ENCODE measurements around the gene L3MBTL1.

L3MBTL1 gene

GRCh38 chr20:43537921-43538877, 30.7 kb downstream of the L3MBTL1 start:
- no CpG with 5 or more reads among the region's 4 CpGs for WGBS, 2 donors (ENCODE audit: extremely low coverage in 2 of 2, insufficient read length in 2 of 2, insufficient replicate concordance in 1 of 2)
- H3K9me3 ChIP-seq (replicated peaks in 1 of 2; ENCODE audit: control insufficient read depth in 2 of 2, insufficient read depth in 1 of 2, low read depth in 1 of 2, low read length in 2 of 2): no peaks in the 10 kb centered on the region
- DNase-seq (ENCODE audit: low spot score): peak; percentile 41

GRCh38 chr20:43538878-43539700, 31.6 kb downstream of the L3MBTL1 start:
- peaks cover 5 to 23% of the 10 kb centered on the region in 2 donors for H3K36me3 ChIP-seq (replicated peaks in 1 of 2; ENCODE audit: control insufficient read depth in 2 of 2, insufficient read depth in 2 of 2, low read length in 2 of 2)
- H3K18ac ChIP-seq (ENCODE audit: low read length): no peak overlapping the region
- no peak overlapping the region for H3K14ac ChIP-seq (ENCODE audit: low read length)
- H2BK5ac ChIP-seq (ENCODE audit: low read length): no peak overlapping the region
- H3K4me1 ChIP-seq (ENCODE audit: control insufficient read depth in 2 of 2, insufficient read depth in 1 of 2, low read depth in 1 of 2, low read length in 2 of 2): no peaks in the 10 kb centered on the region
- no peak overlapping the region for H4K8ac ChIP-seq (ENCODE audit: low read depth, low read length)
- no peak overlapping the region for H3K9ac ChIP-seq (ENCODE audit: low read depth, low read length, poor library complexity)
- H3K9me3 ChIP-seq (replicated peaks in 1 of 2; ENCODE audit: control insufficient read depth in 2 of 2, insufficient read depth in 1 of 2, low read depth in 1 of 2, low read length in 2 of 2): no peaks in the 10 kb centered on the region
- H3K4ac ChIP-seq (ENCODE audit: low read length): no peak overlapping the region
- no peak overlapping the region for H2BK12ac ChIP-seq (ENCODE audit: low read length)
- no peak overlapping the region for H2AK5ac ChIP-seq (ENCODE audit: low read depth, low read length)
- WGBS, 2 donors (ENCODE audit: extremely low coverage in 2 of 2, insufficient read length in 2 of 2, insufficient replicate concordance in 1 of 2): no CpG with 5 or more reads among the region's 6 CpGs
- H3K23ac ChIP-seq (ENCODE audit: low read depth, low read length, poor library complexity): no peak overlapping the region
- H2BK15ac ChIP-seq (ENCODE audit: low read length): no peak overlapping the region
- H2AFZ ChIP-seq (ENCODE audit: low read length): no peak overlapping the region
- no peak overlapping the region for H2BK120ac ChIP-seq (ENCODE audit: low read depth, low read length)
- no peaks in the 10 kb centered on the region for H3K27me3 ChIP-seq (ENCODE audit: control insufficient read depth in 3 of 3, insufficient read depth in 3 of 3, low read depth in 1 of 3, low read length in 3 of 3)
- H3K4me3 ChIP-seq (ENCODE audit: low read length in 2 of 2): peak overlapping the region in 1 of 2 donors; percentile 46
- DNase-seq (ENCODE audit: low spot score): no peak
- H3K4me2 ChIP-seq (ENCODE audit: insufficient read depth, low read length, poor library complexity, severe bottlenecking): no peak overlapping the region
- H3K27ac ChIP-seq (replicated peaks; ENCODE audit: low read length): no peak overlapping the region
- no peaks in the 10 kb centered on the region for H3K79me1 ChIP-seq (ENCODE audit: low read depth, low read length)
- no peak overlapping the region for H4K91ac ChIP-seq (ENCODE audit: low read depth, low read length, poor library complexity)

More at GRCh38 chr20:43537921-43538877, 30.7 kb downstream of the L3MBTL1 start:
- peak overlapping the region in 1 of 2 donors; percentile 41 for H3K4me3 ChIP-seq (ENCODE audit: low read length in 2 of 2)
- H3K79me1 ChIP-seq (ENCODE audit: low read depth, low read length): no peaks in the 10 kb centered on the region
- no peak overlapping the region for H2BK12ac ChIP-seq (ENCODE audit: low read length)
- H3K18ac ChIP-seq (ENCODE audit: low read length): no peak overlapping the region
- no peaks in the 10 kb centered on the region for H3K27me3 ChIP-seq (ENCODE audit: control insufficient read depth in 3 of 3, insufficient read depth in 3 of 3, low read depth in 1 of 3, low read length in 3 of 3)
- no peak overlapping the region for H2BK15ac ChIP-seq (ENCODE audit: low read length)
- H3K4ac ChIP-seq (ENCODE audit: low read length): no peak overlapping the region
- H2AFZ ChIP-seq (ENCODE audit: low read length): no peak overlapping the region
- H3K4me1 ChIP-seq (ENCODE audit: control insufficient read depth in 2 of 2, insufficient read depth in 1 of 2, low read depth in 1 of 2, low read length in 2 of 2): no peaks in the 10 kb centered on the region
- H3K27ac ChIP-seq (replicated peaks; ENCODE audit: low read length): no peak overlapping the region
- peaks cover 5 to 20% of the 10 kb centered on the region in 2 donors for H3K36me3 ChIP-seq (replicated peaks in 1 of 2; ENCODE audit: control insufficient read depth in 2 of 2, insufficient read depth in 2 of 2, low read length in 2 of 2)
- no peak overlapping the region for H4K8ac ChIP-seq (ENCODE audit: low read depth, low read length)
- H3K4me2 ChIP-seq (ENCODE audit: insufficient read depth, low read length, poor library complexity, severe bottlenecking): no peak overlapping the region
- H2AK5ac ChIP-seq (ENCODE audit: low read depth, low read length): no peak overlapping the region
- no peak overlapping the region for H2BK5ac ChIP-seq (ENCODE audit: low read length)
- no peak overlapping the region for H2BK120ac ChIP-seq (ENCODE audit: low read depth, low read length)
- no peak overlapping the region for H4K91ac ChIP-seq (ENCODE audit: low read depth, low read length, poor library complexity)
- no peak overlapping the region for H3K14ac ChIP-seq (ENCODE audit: low read length)
- no peak overlapping the region for H3K9ac ChIP-seq (ENCODE audit: low read depth, low read length, poor library complexity)
- no peak overlapping the region for H3K23ac ChIP-seq (ENCODE audit: low read depth, low read length, poor library complexity)

- H2BK5ac ChIP-seq (ENCODE audit: low read length): no peak overlapping the region
- H3K27ac ChIP-seq (replicated peaks; ENCODE audit: low read length): no peak overlapping the region
- H2BK12ac ChIP-seq (ENCODE audit: low read length): no peak overlapping the region
- no CpG with 5 or more reads among the region's 17 CpGs for WGBS, 2 donors (ENCODE audit: extremely low coverage in 2 of 2, insufficient read length in 2 of 2, insufficient replicate concordance in 1 of 2)
- no peak overlapping the region for H3K4ac ChIP-seq (ENCODE audit: low read length)
- no peak overlapping the region for H2BK120ac ChIP-seq (ENCODE audit: low read depth, low read length)
- no peak overlapping the region for H3K14ac ChIP-seq (ENCODE audit: low read length)
- H3K36me3 ChIP-seq (replicated peaks in 1 of 2; ENCODE audit: control insufficient read depth in 2 of 2, insufficient read depth in 2 of 2, low read length in 2 of 2): peaks cover 5 to 24% of the 10 kb centered on the region in 2 donors
- no peaks in the 10 kb centered on the region for H3K79me1 ChIP-seq (ENCODE audit: low read depth, low read length)
- no peak overlapping the region for H3K18ac ChIP-seq (ENCODE audit: low read length)
- H4K91ac ChIP-seq (ENCODE audit: low read depth, low read length, poor library complexity): no peak overlapping the region
- DNase-seq (ENCODE audit: low spot score): no peak
- no peak overlapping the region for H2AK5ac ChIP-seq (ENCODE audit: low read depth, low read length)
- H3K4me2 ChIP-seq (ENCODE audit: insufficient read depth, low read length, poor library complexity, severe bottlenecking): no peak overlapping the region
- H3K4me3 ChIP-seq (ENCODE audit: low read length in 2 of 2): peak overlapping the region in 1 of 2 donors; percentile 42
- no peaks in the 10 kb centered on the region for H3K9me3 ChIP-seq (replicated peaks in 1 of 2; ENCODE audit: control insufficient read depth in 2 of 2, insufficient read depth in 1 of 2, low read depth in 1 of 2, low read length in 2 of 2)
- no peak overlapping the region for H2AFZ ChIP-seq (ENCODE audit: low read length)
- H4K8ac ChIP-seq (ENCODE audit: low read depth, low read length): no peak overlapping the region
- H3K23ac ChIP-seq (ENCODE audit: low read depth, low read length, poor library complexity): no peak overlapping the region
- no peaks in the 10 kb centered on the region for H3K27me3 ChIP-seq (ENCODE audit: control insufficient read depth in 3 of 3, insufficient read depth in 3 of 3, low read depth in 1 of 3, low read length in 3 of 3)
- no peak overlapping the region for H2BK15ac ChIP-seq (ENCODE audit: low read length)
- H3K9ac ChIP-seq (ENCODE audit: low read depth, low read length, poor library complexity): no peak overlapping the region
- no peaks in the 10 kb centered on the region for H3K4me1 ChIP-seq (ENCODE audit: control insufficient read depth in 2 of 2, insufficient read depth in 1 of 2, low read depth in 1 of 2, low read length in 2 of 2)
These were observed 32.6 kb downstream of the L3MBTL1 start for GRCh38 chr20:43539975-43540672.

Data from neuronal stem cell (in vitro differentiated cells).